CD4-positive, alpha-beta T cell treated with Interferon gamma for 1 hour (primary cell): ENCODE measurements around the gene CYTH1.
A peak's percentile ranks its signal among the peaks of the same experiment; 100 is the strongest.
"Not testable (repeated sequence)": the region's sequence is repeated elsewhere in the genome, so short reads cannot be mapped to it uniquely, and the experiment has no call there.

Source experiments
- DNase-seq: peaks from one replicate; pipeline ENCODE4 v3.0.0-alpha.2; 2020

Gene CYTH1

GRCh38 chr17:78753316-78754250 is 28.5 kb downstream of the CYTH1 start:
- peak; percentile 45 for DNase-seq

- DNase-seq: no peak
Measured at GRCh38 chr17:78751447-78752161, 30.5 kb downstream of the CYTH1 start.

DNA sequence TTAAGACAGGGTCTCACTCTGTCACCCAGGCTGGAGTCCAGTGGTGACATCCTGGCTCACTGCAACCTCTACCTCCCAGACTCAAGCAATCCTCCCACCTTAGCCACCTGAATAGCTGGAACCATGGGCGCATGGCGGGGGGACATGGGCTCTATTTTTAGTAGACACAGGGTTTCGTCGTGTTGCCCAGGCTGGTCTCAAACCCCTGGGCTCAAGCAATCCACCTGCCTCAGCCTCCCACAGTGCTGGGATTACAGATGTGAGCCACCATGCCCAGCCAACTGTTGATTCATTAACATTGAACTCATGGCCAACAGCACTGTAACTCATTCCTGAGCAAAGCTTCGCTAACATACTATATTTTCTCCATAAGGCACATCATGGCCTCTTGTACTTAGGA is 31.1 kb downstream of the CYTH1 start:
- not testable (repeated sequence) for DNase-seq

- peak; percentile 84 for DNase-seq
Measured at GRCh38 chr17:78748730-78749317, 33.2 kb downstream of the CYTH1 start.

- no peak for DNase-seq
Measured at GRCh38 chr17:78748048-78748729, 33.9 kb downstream of the CYTH1 start.

DNA sequence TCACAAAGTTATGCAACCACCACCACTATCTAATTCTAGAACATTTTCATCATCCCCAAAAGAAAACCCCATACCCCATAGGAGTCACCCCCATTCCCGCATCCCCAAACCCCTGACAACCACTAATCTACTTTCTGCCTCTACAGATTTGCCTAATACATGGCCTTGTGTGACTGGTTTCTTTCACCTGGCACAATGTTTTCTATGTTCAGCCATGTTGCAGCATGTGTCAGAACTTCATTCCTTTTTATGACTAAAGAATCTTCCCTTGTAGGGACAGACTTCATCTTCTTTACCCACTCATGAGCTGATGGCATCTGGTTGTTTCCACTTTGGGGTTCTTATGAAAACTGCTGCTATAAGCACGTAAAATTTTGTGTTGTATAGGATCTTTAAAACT is 34.6 kb downstream of the CYTH1 start:
- DNase-seq: no peak

DNA sequence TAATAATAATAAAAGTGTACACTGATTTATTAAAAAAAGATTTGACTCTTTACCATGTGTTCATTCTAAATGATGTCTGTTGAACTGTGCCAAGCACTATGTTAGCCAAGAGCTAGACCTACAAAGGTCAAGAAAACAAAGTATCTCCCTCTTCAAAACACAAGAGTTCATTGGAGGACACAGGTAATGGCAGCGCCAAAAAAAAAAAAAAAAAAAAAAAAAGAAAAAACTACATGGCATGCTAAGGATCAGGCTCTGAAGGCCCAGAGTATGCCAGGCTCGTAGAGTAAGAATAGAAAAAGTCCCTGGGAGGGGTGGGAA is 35.2 kb downstream of the CYTH1 start:
- DNase-seq: no peak

DNA sequence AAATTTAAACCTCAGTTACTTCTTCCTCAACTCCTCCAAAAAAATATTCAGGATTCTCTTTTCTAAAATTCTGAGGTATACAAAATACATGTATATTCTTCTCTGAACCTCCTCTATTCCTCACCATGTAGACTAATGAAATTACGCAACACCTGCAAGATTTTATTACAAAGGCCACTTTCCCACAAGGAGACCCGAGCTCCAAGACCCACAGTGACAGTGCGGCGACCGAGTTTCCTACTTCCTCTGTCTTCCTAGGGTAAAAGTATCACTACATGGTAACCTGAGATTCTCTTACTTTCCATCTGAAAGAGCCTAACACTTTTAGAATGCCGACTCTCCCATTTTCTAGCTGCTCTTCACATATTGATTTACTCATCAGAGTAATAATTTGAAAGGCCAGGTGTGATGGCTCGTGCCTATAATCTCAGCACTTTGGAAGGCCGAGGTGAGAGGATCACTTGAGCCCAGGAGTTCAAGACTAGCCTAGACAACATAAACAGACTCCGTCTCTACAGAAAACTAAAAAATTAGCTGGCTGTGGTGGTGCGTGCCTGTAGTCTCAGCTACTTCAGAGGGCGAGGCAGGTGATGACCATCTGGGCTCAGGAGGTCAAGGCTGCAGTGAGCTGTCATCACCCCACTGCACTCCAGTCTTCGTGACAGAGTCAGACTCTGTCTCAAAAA is 35.7 kb downstream of the CYTH1 start:
- no peak for DNase-seq

- DNase-seq: no peak
Measured at GRCh38 chr17:78745407-78746088, 36.5 kb downstream of the CYTH1 start.

DNA sequence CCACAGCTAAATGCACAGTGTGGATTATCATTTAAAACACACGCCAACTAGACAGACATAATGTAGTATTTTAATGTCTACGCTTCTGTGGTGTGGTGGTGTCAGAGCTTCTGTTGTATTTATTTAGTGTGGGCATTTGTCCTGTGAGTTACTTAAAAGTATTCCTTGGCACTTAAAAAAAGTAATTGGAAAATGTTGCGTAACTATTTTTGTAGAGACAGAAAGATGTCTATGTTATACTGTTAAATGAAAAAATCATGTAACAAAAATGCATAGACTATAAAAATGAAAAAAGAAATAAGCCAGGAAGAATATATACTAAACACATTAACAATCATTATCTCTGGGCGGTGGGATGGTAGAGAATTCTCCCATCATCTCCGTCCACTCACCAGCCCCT is 39.2 kb downstream of the CYTH1 start:
- no peak for DNase-seq

DNA sequence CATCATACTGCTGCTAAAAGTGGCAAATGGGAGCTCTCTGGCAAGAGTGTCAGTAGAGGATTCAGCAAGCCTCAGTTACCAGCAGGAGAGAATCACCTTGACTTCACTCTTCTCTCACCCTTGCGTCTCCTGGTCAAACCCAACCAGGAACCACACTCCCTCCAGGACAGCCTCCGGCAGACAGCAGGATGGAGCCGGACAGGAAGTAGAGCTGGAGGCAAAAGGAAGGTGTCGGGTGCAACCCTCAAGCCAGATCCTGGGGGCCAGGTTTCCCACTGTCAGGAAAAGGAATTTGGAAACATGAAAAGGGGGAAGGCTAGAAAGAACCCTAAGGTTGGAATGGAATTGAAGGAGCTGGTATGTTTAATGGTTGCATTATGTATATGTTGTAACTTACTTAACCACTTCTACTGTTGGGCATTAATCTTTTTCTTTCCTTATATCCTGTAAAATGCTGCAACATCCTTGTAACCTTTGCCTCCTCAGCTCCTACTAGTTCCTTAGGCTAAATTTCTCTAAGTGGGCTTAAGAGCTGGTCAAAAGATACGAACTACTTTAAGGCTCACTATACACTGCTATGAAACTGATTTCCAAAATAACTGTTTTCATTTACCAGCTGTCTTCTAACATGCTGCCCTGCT is 40.3 kb downstream of the CYTH1 start:
- no peak for DNase-seq

DNA sequence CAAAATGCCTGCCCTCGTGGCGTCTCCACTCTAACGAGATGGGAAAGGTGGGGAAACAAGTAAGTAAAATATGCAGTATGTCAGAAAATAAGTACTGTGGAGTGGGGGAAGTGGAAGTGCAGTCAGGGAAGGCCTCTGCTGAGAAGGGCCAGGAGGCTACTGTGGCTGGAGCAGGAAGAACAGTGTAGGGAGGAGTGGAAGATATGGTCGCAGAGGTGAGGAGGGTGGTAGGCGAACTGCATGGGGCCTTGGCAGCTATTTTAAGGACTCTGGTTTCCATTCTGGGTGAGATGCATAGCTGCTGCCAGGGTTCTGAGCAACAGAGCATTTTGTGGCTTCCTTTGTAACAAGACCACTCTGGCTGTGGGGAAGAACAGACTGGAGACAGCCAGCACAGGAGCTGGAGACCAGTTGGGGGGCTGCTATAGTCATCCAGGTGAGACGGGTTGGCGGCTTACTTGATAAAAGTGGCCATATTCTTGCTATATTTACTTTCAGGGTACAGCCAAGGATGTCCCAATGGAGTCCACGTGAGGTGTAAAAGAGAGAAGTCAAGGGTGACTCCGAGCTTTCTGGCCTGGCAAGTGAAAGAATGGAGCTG is 42.6 kb downstream of the CYTH1 start:
- no peak for DNase-seq

GRCh38 chr17:78738698-78739097 is 43.4 kb downstream of the CYTH1 start:
- DNase-seq: no peak

DNA sequence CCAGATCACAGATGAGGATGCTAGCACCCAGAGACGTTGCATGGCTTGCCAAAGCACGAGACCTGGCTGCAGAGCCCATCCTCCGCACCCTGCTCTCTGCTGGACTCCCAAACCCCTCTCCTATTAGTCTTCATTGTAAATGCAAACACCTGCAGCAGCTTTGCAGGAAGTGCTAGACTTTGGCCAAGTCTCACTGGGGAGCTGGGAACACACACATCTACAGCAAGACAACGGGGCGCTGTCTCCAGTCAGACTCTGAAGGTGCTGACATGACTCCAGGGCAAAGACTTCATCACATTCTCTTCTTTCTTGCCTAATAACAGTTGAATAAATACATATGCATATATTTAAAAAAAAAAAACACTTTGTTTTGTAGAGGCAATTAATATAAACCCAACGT is 43.8 kb downstream of the CYTH1 start:
- DNase-seq: no peak

DNA sequence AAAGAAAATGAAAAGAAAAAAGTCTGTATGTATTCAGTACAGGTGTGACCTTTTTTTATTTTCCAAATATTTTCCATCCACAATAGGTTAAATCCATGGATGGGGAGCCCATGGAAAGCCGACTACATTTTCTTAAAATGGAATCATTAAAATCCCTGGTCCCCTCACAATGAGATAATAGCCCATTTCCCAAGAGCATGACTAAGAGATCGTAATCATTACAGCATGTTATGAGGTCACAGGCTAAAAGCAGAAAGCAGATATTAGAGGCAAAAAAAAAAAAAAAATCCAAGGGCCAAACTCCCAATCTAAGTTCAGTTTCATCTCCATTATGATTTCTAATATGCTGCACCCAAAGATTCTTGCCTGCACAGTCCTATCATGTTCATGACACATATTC is 44.7 kb downstream of the CYTH1 start:
- no peak for DNase-seq

GRCh38 chr17:78736526-78737079 is 45.5 kb downstream of the CYTH1 start:
- peak; percentile 77 for DNase-seq

- no peak for DNase-seq
Measured at GRCh38 chr17:78735832-78736525, 46.1 kb downstream of the CYTH1 start.

GRCh38 chr17:78734793-78735641 is 47.1 kb downstream of the CYTH1 start:
- DNase-seq: no peak

- DNase-seq: no peak
Measured at GRCh38 chr17:78732354-78732753, 49.7 kb downstream of the CYTH1 start.
